Chondrocyte (in vitro differentiated cells): ENCODE results near the gene TMEM45A. TPM values are rescaled to one million over a fixed set of nuclear protein-coding genes. Genes with fewer than 3 reads are reported as not detected.

Experiments
- DNase-seq: peaks from one replicate; pipeline ENCODE4 v3.0.0; 2021; ENCODE audit warnings: mixed read lengths, low spot score
- H3K27ac Mint-ChIP-seq: one replicate; pipeline ENCODE4 v1.8.0; 2021; ENCODE audit warnings: mild to moderate bottlenecking, moderate library complexity, mixed read lengths; ENCODE audit not compliant: unreplicated experiment
- H3K27me3 Mint-ChIP-seq: 2 replicates; pipeline ENCODE4 v1.8.0; 2021; ENCODE audit warnings: low read depth, mixed read lengths
- H3K36me3 Mint-ChIP-seq: 2 replicates; pipeline ENCODE4 v1.8.0; 2021; ENCODE audit warnings: low read depth, mixed read lengths
- H3K4me1 Mint-ChIP-seq: 2 replicates; pipeline ENCODE4 v1.8.0; 2021; ENCODE audit warnings: low read depth, mild to moderate bottlenecking, mixed read lengths
- H3K4me3 Mint-ChIP-seq: one replicate; pipeline ENCODE4 v1.8.0; 2021; ENCODE audit warnings: mild to moderate bottlenecking, moderate library complexity, mixed read lengths; ENCODE audit not compliant: unreplicated experiment
- H3K9me3 Mint-ChIP-seq: 2 replicates; pipeline ENCODE4 v1.8.0; 2021; ENCODE audit warnings: low read depth, mixed read lengths
- CTCF ChIP-seq: fragments of 200-600 bp; sonication (generic); IDR thresholded peaks from 2 replicates; pipeline ENCODE4 v1.5.0; 2021; ENCODE audit warnings: antibody characterized with exemption, mild to moderate bottlenecking, moderate library complexity
- total RNA-seq: library from RNA; stranded (reverse); gene quantifications from 3 replicates; pipeline ENCODE4 v1.2.1, GENCODE V29; 2021

Gene TMEM45A
- total RNA-seq, 1 donor from 2014 or later = 69.1 TPM

- Mint-ChIP-seq H3K4me1 (peaks cover 17% of the 10 kb centered on the region), H3K27ac (no peak overlapping the region), H3K9me3 (no peaks in the 10 kb centered on the region), H3K27me3 (peaks cover 24% of the 10 kb centered on the region), H3K36me3 (no peaks in the 10 kb centered on the region), H3K4me3 (no peak overlapping the region)
- peak; percentile 89 for DNase-seq
- TF ChIP-seq CTCF = no peak
These were observed 112.9 kb downstream of the TMEM45A start for GRCh38 chr3:100605358-100605757.

- H3K4me3 Mint-ChIP-seq = no peak overlapping the region
- peaks cover 17% of the 10 kb centered on the region for H3K4me1 Mint-ChIP-seq
- H3K9me3 Mint-ChIP-seq = no peaks in the 10 kb centered on the region
- peaks cover 1% of the 10 kb centered on the region for H3K36me3 Mint-ChIP-seq
- peaks cover 37% of the 10 kb centered on the region for H3K27me3 Mint-ChIP-seq
- peak; percentile 25 for TF ChIP-seq CTCF
- DNase-seq = no peak
- no peak overlapping the region for H3K27ac Mint-ChIP-seq
These were observed 114.6 kb downstream of the TMEM45A start for GRCh38 chr3:100606894-100607512.

- H3K27ac Mint-ChIP-seq = no peak within 1 kb of the TSS
- peaks cover 52% of the 10 kb centered on the region for H3K27me3 Mint-ChIP-seq
- H3K36me3 Mint-ChIP-seq = peaks cover 3% of the 10 kb centered on the region
- H3K4me1 Mint-ChIP-seq = no peaks in the 10 kb centered on the region
- H3K4me3 Mint-ChIP-seq = no peak within 1 kb of the TSS
- H3K9me3 Mint-ChIP-seq = no peaks in the 10 kb centered on the region
- DNase-seq = no peak
- TF ChIP-seq CTCF = no peak
These were observed 116.9 kb downstream of the TMEM45A start, which contains the start of gene ADGRG7 for GRCh38 chr3:100609305-100609704. TSS of gene ADGRG7 (plus strand) at chr3:100609601. CDS start at chr3:100609857, 256 bp downstream.

GRCh38 chr3:100609963-100610362 is 117.5 kb downstream of the TMEM45A start:
- no peak for DNase-seq
- Mint-ChIP-seq H3K9me3 (no peaks in the 10 kb centered on the region), H3K27ac (no peak overlapping the region), H3K4me3 (no peak overlapping the region), H3K4me1 (no peaks in the 10 kb centered on the region), H3K36me3 (peaks cover 3% of the 10 kb centered on the region), H3K27me3 (peaks cover 52% of the 10 kb centered on the region)
- no peak for TF ChIP-seq CTCF

DNA sequence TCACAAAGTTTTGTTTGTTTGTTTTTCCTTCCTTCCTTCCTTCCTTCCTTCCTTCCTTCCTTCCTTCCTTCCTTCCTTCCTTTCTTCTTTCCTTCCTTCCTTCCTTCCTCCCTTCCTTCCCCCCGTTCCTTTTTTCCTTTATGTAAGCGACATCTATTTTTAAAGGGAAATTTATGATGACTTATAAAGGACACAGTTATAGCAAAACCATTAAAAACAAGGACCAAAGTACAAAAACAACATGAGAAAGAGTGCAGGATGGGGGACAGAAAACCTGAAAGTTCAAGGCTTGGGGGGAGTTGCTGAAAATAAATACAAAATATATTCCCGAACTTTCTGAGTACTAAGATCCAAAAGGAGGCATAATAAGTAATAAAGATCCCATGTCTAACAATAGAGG is 118.8 kb downstream of the TMEM45A start:
- H3K27ac Mint-ChIP-seq = no peak overlapping the region
- peaks cover 63% of the 10 kb centered on the region for H3K27me3 Mint-ChIP-seq
- no peaks in the 10 kb centered on the region for H3K9me3 Mint-ChIP-seq
- no peak for TF ChIP-seq CTCF
- no peak for DNase-seq
- H3K36me3 Mint-ChIP-seq = peaks cover 3% of the 10 kb centered on the region
- peaks cover 5% of the 10 kb centered on the region for H3K4me1 Mint-ChIP-seq
- H3K4me3 Mint-ChIP-seq = no peak overlapping the region
